Measurements from ENCODE around the gene PDGFD.

The PDGFD gene

GRCh38 chr11:103947546-103947919 is 216.4 kb downstream of the PDGFD start:
- no peak for DNase-seq

- no peak for DNase-seq
Observed at GRCh38 chr11:103946793-103947545, 217.0 kb downstream of the PDGFD start.

- peak; percentile 10 to 78 for DNase-seq
Observed at GRCh38 chr11:103944251-103944940, 219.6 kb downstream of the PDGFD start.

GRCh38 chr11:103942646-103943045 is 221.3 kb downstream of the PDGFD start:
- no peak for DNase-seq

GRCh38 chr11:103940551-103940950 is 223.4 kb downstream of the PDGFD start:
- no peak for DNase-seq

- no peak for DNase-seq
Observed at GRCh38 chr11:103939694-103940093, 224.3 kb downstream of the PDGFD start.

GRCh38 chr11:103936059-103936458 is 227.9 kb downstream of the PDGFD start:
- no peak for DNase-seq

GRCh38 chr11:103935219-103935618 is 228.7 kb downstream of the PDGFD start:
- no peak for DNase-seq

- DNase-seq = no peak
Observed at GRCh38 chr11:103929170-103929903, 234.6 kb downstream of the PDGFD start.

- DNase-seq = no peak
Observed at GRCh38 chr11:103928802-103929161, 235.2 kb downstream of the PDGFD start.

GRCh38 chr11:103928040-103928801 is 235.7 kb downstream of the PDGFD start:
- no peak for DNase-seq

GRCh38 chr11:103927535-103927934 is 236.4 kb downstream of the PDGFD start:
- no peak for DNase-seq

- no peak for DNase-seq
Observed at GRCh38 chr11:103926990-103927389, 237.0 kb downstream of the PDGFD start.

GRCh38 chr11:103924166-103925013 is 239.6 kb downstream of the PDGFD start:
- no peak for DNase-seq

- peak; percentile 14 to 64 for DNase-seq
Observed at GRCh38 chr11:103923451-103923931, 240.5 kb downstream of the PDGFD start.

- DNase-seq = no peak
Observed at GRCh38 chr11:103920933-103921332, 243.0 kb downstream of the PDGFD start.

GRCh38 chr11:103920449-103920848 is 243.5 kb downstream of the PDGFD start:
- no peak for DNase-seq

- no peak for DNase-seq
Observed at GRCh38 chr11:103910721-103911120, 253.2 kb downstream of the PDGFD start.

- DNase-seq = no peak
Observed at GRCh38 chr11:103907548-103908455, 256.1 kb downstream of the PDGFD start.

GRCh38 chr11:103907136-103907535 is 256.8 kb downstream of the PDGFD start:
- DNase-seq = no peak
